ENCODE measurements around the gene ERGIC1. TPM values are rescaled to one million over a fixed set of nuclear protein-coding genes. Genes with fewer than 3 reads are reported as not detected.
A peak's percentile ranks its signal among the peaks of the same experiment; 100 is the strongest.

Gene ERGIC1
- total RNA-seq, 1 donor from 2014 or later, result 105 TPM

DNA sequence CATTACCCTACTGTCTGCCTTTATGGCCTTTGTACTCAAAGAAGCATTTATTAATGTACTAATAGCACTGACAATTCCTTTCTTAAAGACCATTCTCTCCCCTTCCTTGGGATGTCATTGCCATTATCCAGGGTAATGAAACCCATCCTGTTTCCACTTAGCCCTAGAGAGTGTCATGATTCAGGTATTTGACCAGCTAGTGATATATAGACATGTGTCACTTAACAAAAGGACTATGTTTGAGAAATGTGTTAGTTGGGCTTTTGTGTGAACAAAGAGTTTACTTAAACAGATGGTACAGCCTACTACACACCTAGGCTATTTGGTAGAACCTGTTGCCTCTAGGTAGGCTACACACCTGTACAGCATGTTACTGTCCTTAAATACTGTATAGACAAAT is 151.5 kb downstream of the ERGIC1 start:
- peak overlapping the region; percentile 85 for H3K27ac Mint-ChIP-seq
- peaks cover 10% of the 10 kb centered on the region for H3K4me1 Mint-ChIP-seq (ENCODE audit: unreplicated experiment)
- no peaks in the 10 kb centered on the region for H3K9me3 Mint-ChIP-seq
- no peaks in the 10 kb centered on the region for H3K27me3 Mint-ChIP-seq
- H3K4me3 Mint-ChIP-seq, result peak overlapping the region; percentile 80
- H3K36me3 Mint-ChIP-seq, result peaks cover 13% of the 10 kb centered on the region
- TF ChIP-seq CTCF (conservative IDR thresholded peaks at IDR 0.05), result no peak
- DNase-seq (ENCODE audit: extremely low spot score, unreplicated experiment), result no peak

GRCh38 chr5:172988276-172988675 is 154.2 kb downstream of the ERGIC1 start:
- Mint-ChIP-seq H3K27me3 (no peaks in the 10 kb centered on the region), H3K4me1 (ENCODE audit: unreplicated experiment) (peaks cover 10% of the 10 kb centered on the region), H3K36me3 (peaks cover 26% of the 10 kb centered on the region), H3K9me3 (no peaks in the 10 kb centered on the region), H3K4me3 (no peak overlapping the region), H3K27ac (no peak overlapping the region)
- TF ChIP-seq CTCF (conservative IDR thresholded peaks at IDR 0.05), result no peak
- no peak for DNase-seq (ENCODE audit: extremely low spot score, unreplicated experiment)

DNA sequence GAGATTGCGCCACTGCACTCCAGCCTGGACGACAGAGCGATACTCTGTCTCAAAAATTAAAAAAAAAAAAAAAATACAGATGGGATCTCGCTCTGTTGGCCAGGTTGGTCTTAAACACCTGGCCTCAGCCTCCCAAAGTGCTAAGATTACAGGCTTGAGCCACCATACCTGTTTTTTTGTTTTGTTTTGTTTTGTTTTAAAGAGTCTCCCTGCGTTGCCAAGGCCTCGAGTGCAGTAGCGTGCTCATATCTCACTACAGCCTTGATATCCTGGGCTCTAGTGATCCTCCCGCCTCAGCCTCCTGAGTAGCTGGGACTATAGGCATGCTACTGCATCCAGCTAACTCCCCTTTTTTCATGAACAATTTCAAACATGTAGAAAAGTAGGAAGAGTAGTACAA is 156.7 kb downstream of the ERGIC1 start:
- TF ChIP-seq CTCF (conservative IDR thresholded peaks at IDR 0.05), result no peak
- H3K27me3 Mint-ChIP-seq, result no peaks in the 10 kb centered on the region
- peaks cover 26% of the 10 kb centered on the region for H3K36me3 Mint-ChIP-seq
- no peaks in the 10 kb centered on the region for H3K9me3 Mint-ChIP-seq
- no peak overlapping the region for H3K4me3 Mint-ChIP-seq
- peaks cover 9% of the 10 kb centered on the region for H3K4me1 Mint-ChIP-seq (ENCODE audit: unreplicated experiment)
- no peak overlapping the region for H3K27ac Mint-ChIP-seq
- DNase-seq (ENCODE audit: extremely low spot score, unreplicated experiment), result no peak

GRCh38 chr5:172994405-172994804 is 160.4 kb downstream of the ERGIC1 start:
- DNase-seq (ENCODE audit: extremely low spot score, unreplicated experiment), result no peak
- H3K4me3 Mint-ChIP-seq, result no peak overlapping the region
- H3K9me3 Mint-ChIP-seq, result no peaks in the 10 kb centered on the region
- peaks cover 25% of the 10 kb centered on the region for H3K36me3 Mint-ChIP-seq
- no peaks in the 10 kb centered on the region for H3K27me3 Mint-ChIP-seq
- peaks cover 7% of the 10 kb centered on the region for H3K4me1 Mint-ChIP-seq (ENCODE audit: unreplicated experiment)
- no peak for TF ChIP-seq CTCF (conservative IDR thresholded peaks at IDR 0.05)
- no peak overlapping the region for H3K27ac Mint-ChIP-seq

DNA sequence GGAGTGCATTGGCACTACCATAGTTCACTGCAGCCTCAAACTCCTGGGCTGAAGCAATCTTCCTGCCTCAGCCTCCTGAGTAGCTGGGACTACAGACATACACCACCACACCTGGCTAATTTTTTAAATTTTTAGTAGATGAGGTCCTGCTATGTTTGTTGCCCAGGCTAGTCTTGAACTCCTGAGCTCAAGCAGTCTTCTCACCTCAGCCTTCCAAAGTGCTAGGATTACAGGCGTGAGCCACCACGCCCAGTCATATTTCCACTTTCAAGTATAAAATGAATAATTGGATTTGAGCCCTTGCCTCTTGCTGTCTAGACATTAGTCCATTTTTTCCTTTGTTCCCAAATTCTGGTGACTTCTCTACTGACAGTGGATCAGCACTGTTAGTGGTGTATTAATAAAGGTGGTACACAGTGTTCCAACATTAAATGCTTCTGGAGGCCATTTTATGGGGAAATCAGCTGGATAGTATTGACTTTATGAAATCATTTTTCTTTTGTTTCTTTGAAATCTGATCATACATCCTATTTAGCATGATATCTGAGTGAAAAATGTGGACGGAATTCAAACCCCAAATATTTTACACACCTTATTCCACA is 165.4 kb downstream of the ERGIC1 start:
- H3K27me3 Mint-ChIP-seq, result no peaks in the 10 kb centered on the region
- peaks cover 23% of the 10 kb centered on the region for H3K4me1 Mint-ChIP-seq (ENCODE audit: unreplicated experiment)
- no peak overlapping the region for H3K27ac Mint-ChIP-seq
- no peaks in the 10 kb centered on the region for H3K9me3 Mint-ChIP-seq
- no peak for DNase-seq (ENCODE audit: extremely low spot score, unreplicated experiment)
- H3K36me3 Mint-ChIP-seq, result peaks cover 6% of the 10 kb centered on the region
- H3K4me3 Mint-ChIP-seq, result no peak overlapping the region
- no peak for TF ChIP-seq CTCF (conservative IDR thresholded peaks at IDR 0.05)

- Mint-ChIP-seq H3K4me1 (ENCODE audit: unreplicated experiment) (peaks cover 24% of the 10 kb centered on the region), H3K9me3 (no peaks in the 10 kb centered on the region), H3K27me3 (no peaks in the 10 kb centered on the region), H3K27ac (no peak overlapping the region), H3K36me3 (peaks cover 6% of the 10 kb centered on the region), H3K4me3 (no peak overlapping the region)
- TF ChIP-seq CTCF (conservative IDR thresholded peaks at IDR 0.05), result no peak
- DNase-seq (ENCODE audit: extremely low spot score, unreplicated experiment), result no peak
Observed at GRCh38 chr5:172999974-173000373, 165.9 kb downstream of the ERGIC1 start.
